Stimulated activated CD4-positive, alpha-beta T cell treated with anti-CD3 and anti-CD28 coated beads, Interleukin-15, amount 100 ng/mL, for 24 hours (primary cell): ENCODE results near the gene DBR1.
A peak's percentile ranks its signal among the peaks of the same experiment; 100 is the strongest.

Experiments used
- DNase-seq: peaks from one replicate; pipeline ENCODE4 v3.0.0-alpha.2; 2020

DBR1 gene

GRCh38 chr3:138119423-138119766, 55.3 kb downstream of the DBR1 start:
- DNase-seq = no peak

GRCh38 chr3:138118612-138119422, 55.9 kb downstream of the DBR1 start:
- DNase-seq = peak; percentile 77

GRCh38 chr3:138114988-138115971, 59.4 kb downstream of the DBR1 start, which contains the start of gene DZIP1L:
Gene DZIP1L (minus strand): TSS chr3:138115608. CDS start chr3:138103971, 11,637 bp downstream.
- peak; percentile 63 for DNase-seq

- DNase-seq = no peak
Measured at GRCh38 chr3:138114431-138114918, 60.2 kb downstream of the DBR1 start.

GRCh38 chr3:138113326-138113725, 61.4 kb downstream of the DBR1 start:
- no peak for DNase-seq

- DNase-seq = no peak
Measured at GRCh38 chr3:138112362-138112761, 62.4 kb downstream of the DBR1 start.
